ENCODE measurements around the gene FAM83E. TPM values are rescaled to one million over a fixed set of nuclear protein-coding genes. Genes with fewer than 3 reads are reported as not detected.
A peak's percentile ranks its signal among the peaks of the same experiment; 100 is the strongest.

FAM83E gene
- total and polyA plus RNA-seq, 2 of the 8 experiments (the other 6 are each of a cell fraction or from before 2014, with no cell fraction given), result 1.8 to 5.3 TPM

DNA sequence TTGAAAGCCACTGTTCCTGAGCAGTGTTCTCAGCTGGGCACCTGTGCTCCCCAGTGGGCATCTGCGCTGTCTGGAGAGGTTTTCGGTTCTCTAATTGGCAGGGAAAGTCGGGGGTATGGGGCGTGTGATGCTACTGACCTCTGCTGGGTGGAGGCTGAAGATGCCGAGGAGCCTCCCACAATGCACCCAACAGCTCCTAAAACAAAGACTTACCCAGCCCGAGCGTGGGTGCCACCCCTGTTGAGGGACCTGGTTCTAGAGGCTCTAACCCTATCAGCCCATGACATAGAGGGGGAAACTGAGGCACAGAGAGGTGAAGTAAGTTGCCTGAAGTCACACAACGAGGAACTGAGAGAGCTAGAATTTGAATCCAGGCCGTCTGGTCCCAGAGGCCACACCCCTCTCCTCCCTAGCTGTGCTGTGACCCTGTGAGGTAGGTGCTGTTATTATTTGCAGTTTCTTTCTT is 6.0 kb downstream of the FAM83E start:
- DNase-seq (ENCODE audit: low read depth in 1 of 2, low spot score in 2 of 2), result peak in 1 of 2 experiments; percentile 76
- no peaks in the 10 kb centered on the region for H3K23me2 ChIP-seq (ENCODE audit: low read depth, low read length)
- no peaks in the 10 kb centered on the region for H3K79me2 ChIP-seq (ENCODE audit: control insufficient read depth in 1 of 2, insufficient read depth in 2 of 2, low read length in 2 of 2)
- no peak overlapping the region for H3K9ac ChIP-seq (replicated peaks in 1 of 4; ENCODE audit: extremely low read depth in 1 of 4, low read depth in 3 of 4, low read length in 3 of 4)
- H2BK15ac ChIP-seq (ENCODE audit: low read length), result peak overlapping the region; percentile 90; the same call in 1 of the 2 replicates
- no peak overlapping the region for H4K91ac ChIP-seq (replicated peaks; ENCODE audit: insufficient read length, low read length)
- no peak overlapping the region for H2BK12ac ChIP-seq (ENCODE audit: low read depth, low read length)
- ChIA-PET CTCF (ENCODE audit: partially characterized antibody) (interaction anchor here (0.6 to 7.0 kb wide), 19 partner anchors 9 to 294 kb away, joined by 3 to 143 read pairs (median 4); partner anchors contain the start of genes KDELR1, RPL18 and SPHK2), POLR2A (ENCODE audit: partially characterized antibody) (interaction anchor here (0.6 to 30.9 kb wide), 15 partner anchors 4 to 128 kb away, joined by 3 to 788 read pairs (median 4); partner anchors contain the start of genes DBP, FAM83E, RPL18 and SPACA4)
- no peaks in the 10 kb centered on the region for H3K27me3 ChIP-seq (replicated peaks in 1 of 4; ENCODE audit: control insufficient read depth in 3 of 4, extremely low read depth in 1 of 4, insufficient read depth in 3 of 4, low read length in 3 of 4)
- no peak overlapping the region for H2BK20ac ChIP-seq (ENCODE audit: low read length)
- no peak overlapping the region for H3K23ac ChIP-seq (ENCODE audit: insufficient read length)
- no peak overlapping the region for H2AK5ac ChIP-seq (ENCODE audit: low read depth, low read length)
- 0 out of 4 replicates have a peak overlapping the region, but pooled peaks of 1 of the 2 experiments have one; percentile 22 for H3K4me2 ChIP-seq (ENCODE audit: insufficient read depth in 1 of 2, low read depth in 2 of 2, low read length in 2 of 2)
- H4K20me1 ChIP-seq (replicated peaks in 1 of 2; ENCODE audit: control insufficient read depth in 1 of 2, insufficient read depth in 2 of 2, low read length in 2 of 2), result peaks cover 0 to 7% of the 10 kb centered on the region in 2 experiments
- H2AFZ ChIP-seq (ENCODE audit: low read length), result peak overlapping the region; percentile 95; the same call in 1 of the 2 replicates
- no peak overlapping the region for H4K8ac ChIP-seq (ENCODE audit: extremely low read depth, insufficient read depth, low read length)
- H3K27ac ChIP-seq (ENCODE audit: low read depth, low read length), result no peak overlapping the region
- H4K5ac ChIP-seq (ENCODE audit: insufficient read length, low read depth, low read length), result no peak overlapping the region
- 35% methylated on average over 8 of the region's 9 CpGs; no CpG with 5 or more reads in 1 of the 2 experiments for WGBS, 2 experiments (ENCODE audit: extremely low coverage in 1 of 2, insufficient coverage in 1 of 2, insufficient read length in 1 of 2, insufficient replicate concordance in 2 of 2, low coverage in 1 of 2, low lambda C conversion rate in 2 of 2, missing lambda C conversion rate in 1 of 2)
- no peaks in the 10 kb centered on the region; a peak in 1 of 8 replicates for H3K36me3 ChIP-seq (ENCODE audit: control insufficient read depth in 2 of 4, insufficient read depth in 4 of 4, low read length in 3 of 4)
- peak; percentile 65 for FAIRE-seq
- H2BK5ac ChIP-seq (ENCODE audit: low read depth, low read length), result no peak overlapping the region
- H3K18ac ChIP-seq (ENCODE audit: extremely low read depth, low read length), result no peak overlapping the region; the same call in 1 of the 2 replicates
- H3K4ac ChIP-seq (replicated peaks; ENCODE audit: insufficient read length, low read depth, low read length), result no peak overlapping the region
- H3K56ac ChIP-seq (replicated peaks; ENCODE audit: insufficient read length, low read depth, low read length), result no peak overlapping the region
- no peak overlapping the region for H3K4me3 ChIP-seq (ENCODE audit: extremely low read depth in 1 of 4, insufficient read depth in 2 of 4, low read depth in 3 of 4, low read length in 4 of 4)
- no peak overlapping the region for H3K14ac ChIP-seq (ENCODE audit: insufficient read length)
- H3K79me1 ChIP-seq (ENCODE audit: low read depth, low read length), result no peaks in the 10 kb centered on the region
- TF ChIP-seq YY1 (IDR thresholded peaks at IDR 0.05; ENCODE audit: low read depth, low read length) (0 out of 2 replicates have a peak, but pooled peaks have one; percentile 23), TBP (IDR thresholded peaks at IDR 0.05; ENCODE audit: low read depth, low read length) (no peak), RAD21 (IDR thresholded peaks at IDR 0.05 in 1 of 2, conservative IDR thresholded peaks at IDR 0.05 in 1 of 2; ENCODE audit: low read depth in 2 of 2, low read length in 2 of 2) (peak; percentile 77 to 87)
- TF ChIP-seq, protein P1, sequence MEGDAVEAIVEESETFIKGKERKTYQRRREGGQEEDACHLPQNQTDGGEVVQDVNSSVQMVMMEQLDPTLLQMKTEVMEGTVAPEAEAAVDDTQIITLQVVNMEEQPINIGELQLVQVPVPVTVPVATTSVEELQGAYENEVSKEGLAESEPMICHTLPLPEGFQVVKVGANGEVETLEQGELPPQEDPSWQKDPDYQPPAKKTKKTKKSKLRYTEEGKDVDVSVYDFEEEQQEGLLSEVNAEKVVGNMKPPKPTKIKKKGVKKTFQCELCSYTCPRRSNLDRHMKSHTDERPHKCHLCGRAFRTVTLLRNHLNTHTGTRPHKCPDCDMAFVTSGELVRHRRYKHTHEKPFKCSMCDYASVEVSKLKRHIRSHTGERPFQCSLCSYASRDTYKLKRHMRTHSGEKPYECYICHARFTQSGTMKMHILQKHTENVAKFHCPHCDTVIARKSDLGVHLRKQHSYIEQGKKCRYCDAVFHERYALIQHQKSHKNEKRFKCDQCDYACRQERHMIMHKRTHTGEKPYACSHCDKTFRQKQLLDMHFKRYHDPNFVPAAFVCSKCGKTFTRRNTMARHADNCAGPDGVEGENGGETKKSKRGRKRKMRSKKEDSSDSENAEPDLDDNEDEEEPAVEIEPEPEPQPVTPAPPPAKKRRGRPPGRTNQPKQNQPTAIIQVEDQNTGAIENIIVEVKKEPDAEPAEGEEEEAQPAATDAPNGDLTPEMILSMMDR (IDR thresholded peaks at IDR 0.05; ENCODE audit: control extremely low read depth in 1 of 3, insufficient read depth in 1 of 3, low read depth in 1 of 3, low read length in 3 of 3), result peak; percentile 78 to 87 (median 81)
- H3K4me1 ChIP-seq (replicated peaks in 1 of 4; ENCODE audit: control insufficient read depth in 3 of 4, insufficient read depth in 4 of 4, low read length in 3 of 4), result peaks cover 0 to 6% (median 2%) of the 10 kb centered on the region in 4 experiments; a peak in 4 of 7 replicates
- H3K9me3 ChIP-seq (ENCODE audit: insufficient read depth in 2 of 2, low read depth in 1 of 2, low read length in 1 of 2), result no peaks in the 10 kb centered on the region
- H2BK120ac ChIP-seq (replicated peaks; ENCODE audit: low read depth, low read length), result no peak overlapping the region
